Esophagus squamous epithelium (tissue), 4 donors: ENCODE data around the gene CIZ1.

Experiments used
- POLR2A ChIP-seq, 4 donors: fragments of 450-650 bp; IDR thresholded peaks; one replicate each; pipeline ENCODE4 v1.6.1; 2017; ENCODE audit warnings: antibody characterized with exemption in 4 of 4, mild to moderate bottlenecking in 4 of 4, moderate library complexity in 3 of 4
- TF ChIP-seq, protein P1 (sequence below), 6 experiments: fragments of 450-650 bp in 4 of 6; fragments of 200-600 bp in 2 of 6; sonication (generic) in 2 of 6; IDR thresholded peaks; one replicate each; pipeline ENCODE4 v1.5.1; 2016 to 2019; ENCODE audit warnings: antibody characterized with exemption in 6 of 6, mild to moderate bottlenecking in 4 of 6, moderate library complexity in 4 of 6

- TF ChIP-seq, protein P1, sequence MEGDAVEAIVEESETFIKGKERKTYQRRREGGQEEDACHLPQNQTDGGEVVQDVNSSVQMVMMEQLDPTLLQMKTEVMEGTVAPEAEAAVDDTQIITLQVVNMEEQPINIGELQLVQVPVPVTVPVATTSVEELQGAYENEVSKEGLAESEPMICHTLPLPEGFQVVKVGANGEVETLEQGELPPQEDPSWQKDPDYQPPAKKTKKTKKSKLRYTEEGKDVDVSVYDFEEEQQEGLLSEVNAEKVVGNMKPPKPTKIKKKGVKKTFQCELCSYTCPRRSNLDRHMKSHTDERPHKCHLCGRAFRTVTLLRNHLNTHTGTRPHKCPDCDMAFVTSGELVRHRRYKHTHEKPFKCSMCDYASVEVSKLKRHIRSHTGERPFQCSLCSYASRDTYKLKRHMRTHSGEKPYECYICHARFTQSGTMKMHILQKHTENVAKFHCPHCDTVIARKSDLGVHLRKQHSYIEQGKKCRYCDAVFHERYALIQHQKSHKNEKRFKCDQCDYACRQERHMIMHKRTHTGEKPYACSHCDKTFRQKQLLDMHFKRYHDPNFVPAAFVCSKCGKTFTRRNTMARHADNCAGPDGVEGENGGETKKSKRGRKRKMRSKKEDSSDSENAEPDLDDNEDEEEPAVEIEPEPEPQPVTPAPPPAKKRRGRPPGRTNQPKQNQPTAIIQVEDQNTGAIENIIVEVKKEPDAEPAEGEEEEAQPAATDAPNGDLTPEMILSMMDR (IDR thresholded peaks at IDR 0.05) = no peak
- TF ChIP-seq POLR2A (IDR thresholded peaks at IDR 0.05) = no peak
These were observed 69.2 kb downstream of the CIZ1 start for GRCh38 chr9:128121924-128122808.
